ENCODE data around the gene LOXL3. TPM values are rescaled to one million over a fixed set of nuclear protein-coding genes. Genes with fewer than 3 reads are reported as not detected.
"Not testable (repeated sequence)": the region's sequence is repeated elsewhere in the genome, so short reads cannot be mapped to it uniquely, and the experiment has no call there.

LOXL3 gene
- total RNA-seq, 1 donor from 2014 or later, result 30.2 TPM

GRCh38 chr2:74493546-74493945 lies 60.2 kb downstream of the LOXL3 start:
- no peak for DNase-seq (ENCODE audit: low read depth, low spot score)
- peaks cover 15% of the 10 kb centered on the region for H3K36me3 Mint-ChIP-seq (ENCODE audit: low read depth)
- H3K27ac Mint-ChIP-seq (ENCODE audit: unreplicated experiment), result no peak overlapping the region
- H3K4me1 Mint-ChIP-seq, result peaks cover 5% of the 10 kb centered on the region
- TF ChIP-seq CTCF (conservative IDR thresholded peaks at IDR 0.05), result no peak
- H3K4me3 Mint-ChIP-seq, result no peak overlapping the region
- peaks cover 41% of the 10 kb centered on the region for H3K27me3 Mint-ChIP-seq (ENCODE audit: low read depth)
- H3K9me3 Mint-ChIP-seq, result no peaks in the 10 kb centered on the region

GRCh38 chr2:74491648-74492544 lies 61.8 kb downstream of the LOXL3 start:
- TF ChIP-seq CTCF (conservative IDR thresholded peaks at IDR 0.05), result no peak
- no peak overlapping the region for H3K4me3 Mint-ChIP-seq
- H3K27ac Mint-ChIP-seq (ENCODE audit: unreplicated experiment), result no peak overlapping the region
- H3K4me1 Mint-ChIP-seq, result no peaks in the 10 kb centered on the region
- H3K9me3 Mint-ChIP-seq, result no peaks in the 10 kb centered on the region
- peaks cover 24% of the 10 kb centered on the region for H3K27me3 Mint-ChIP-seq (ENCODE audit: low read depth)
- peaks cover 15% of the 10 kb centered on the region for H3K36me3 Mint-ChIP-seq (ENCODE audit: low read depth)
- no peak for DNase-seq (ENCODE audit: low read depth, low spot score)

- Mint-ChIP-seq H3K9me3 (no peaks in the 10 kb centered on the region), H3K27ac (ENCODE audit: unreplicated experiment) (no peak overlapping the region), H3K27me3 (ENCODE audit: low read depth) (peaks cover 4% of the 10 kb centered on the region), H3K4me1 (no peaks in the 10 kb centered on the region), H3K36me3 (ENCODE audit: low read depth) (peaks cover 11% of the 10 kb centered on the region), H3K4me3 (no peak overlapping the region)
- DNase-seq (ENCODE audit: low read depth, low spot score), result no peak
- no peak for TF ChIP-seq CTCF (conservative IDR thresholded peaks at IDR 0.05)
Measured at GRCh38 chr2:74489906-74490305, 63.8 kb downstream of the LOXL3 start.

GRCh38 chr2:74488643-74489481 lies 64.9 kb downstream of the LOXL3 start:
- no peak overlapping the region for H3K4me3 Mint-ChIP-seq
- H3K4me1 Mint-ChIP-seq, result no peaks in the 10 kb centered on the region
- no peaks in the 10 kb centered on the region for H3K9me3 Mint-ChIP-seq
- H3K27me3 Mint-ChIP-seq (ENCODE audit: low read depth), result no peaks in the 10 kb centered on the region
- TF ChIP-seq CTCF (conservative IDR thresholded peaks at IDR 0.05), result no peak
- no peak overlapping the region for H3K27ac Mint-ChIP-seq (ENCODE audit: unreplicated experiment)
- H3K36me3 Mint-ChIP-seq (ENCODE audit: low read depth), result peaks cover 5% of the 10 kb centered on the region
- no peak for DNase-seq (ENCODE audit: low read depth, low spot score)

- Mint-ChIP-seq H3K27me3 (ENCODE audit: low read depth) (no peaks in the 10 kb centered on the region), H3K36me3 (ENCODE audit: low read depth) (peaks cover 2% of the 10 kb centered on the region), H3K4me3 (no peak overlapping the region), H3K27ac (ENCODE audit: unreplicated experiment) (no peak overlapping the region), H3K9me3 (no peaks in the 10 kb centered on the region), H3K4me1 (peaks cover 19% of the 10 kb centered on the region)
- no peak for DNase-seq (ENCODE audit: low read depth, low spot score)
- TF ChIP-seq CTCF (conservative IDR thresholded peaks at IDR 0.05), result no peak
Measured at GRCh38 chr2:74486141-74486540, 67.6 kb downstream of the LOXL3 start.

GRCh38 chr2:74483675-74484164 lies 70.0 kb downstream of the LOXL3 start:
- H3K9me3 Mint-ChIP-seq; H3K27me3 Mint-ChIP-seq (ENCODE audit: low read depth); H3K36me3 Mint-ChIP-seq (ENCODE audit: low read depth); DNase-seq (ENCODE audit: low read depth, low spot score); H3K27ac Mint-ChIP-seq (ENCODE audit: unreplicated experiment): not testable (repeated sequence)
- Mint-ChIP-seq H3K4me1 (peaks cover 29% of the 10 kb centered on the region), H3K4me3 (peak overlapping the region; percentile 100)

All from neural crest cell (in vitro differentiated cells).